Epithelial cell of proximal tubule (primary cell): ENCODE measurements around the gene FAAP100. TPM values are rescaled to one million over a fixed set of nuclear protein-coding genes. Genes with fewer than 3 reads are reported as not detected.

Experiments
- DNase-seq: peaks from one replicate; pipeline ENCODE4 v3.0.0-alpha.2; 2011; ENCODE audit warnings: low read depth
- H3K4me3 ChIP-seq: 2 replicates; pipeline ENCODE4 v1.5.1; 2011; ENCODE audit warnings: low read depth, mild to moderate bottlenecking, low read length
- CTCF ChIP-seq: conservative IDR thresholded peaks from 2 replicates; pipeline ENCODE4 v1.5.1; 2012; ENCODE audit warnings: low read depth, mild to moderate bottlenecking, low read length
- total RNA-seq: library from RNA; depleted of rRNA; stranded (reverse); fragments of >200 nt; gene quantifications from 2 replicates; pipeline ENCODE4 v1.2.3, GENCODE V29; 2015

Gene FAAP100
- total RNA-seq, 1 donor from 2014 or later, result 33.8 TPM

- H3K4me3 ChIP-seq, result peak overlapping the region; percentile 65
- DNase-seq, result no peak
- no peak for TF ChIP-seq CTCF
These were observed 38.2 kb downstream of the FAAP100 start for GRCh38 chr17:81513753-81514488.

- TF ChIP-seq CTCF, result no peak
- H3K4me3 ChIP-seq, result peak overlapping the region; percentile 65
- no peak for DNase-seq
These were observed 38.8 kb downstream of the FAAP100 start for GRCh38 chr17:81513372-81513752.

GRCh38 chr17:81512562-81513371 is 39.4 kb downstream of the FAAP100 start, which contains the start of gene ACTG1:
ACTG1 (minus strand) TSS chr17:81512799; CDS start chr17:81512354, 445 bp downstream.
- peak within 1 kb of the TSS; percentile 89 for H3K4me3 ChIP-seq
- DNase-seq, result no peak
- no peak for TF ChIP-seq CTCF

- H3K4me3 ChIP-seq, result peak overlapping the region; percentile 89
- DNase-seq, result no peak
- TF ChIP-seq CTCF, result no peak
These were observed 40.2 kb downstream of the FAAP100 start for GRCh38 chr17:81511804-81512561.

- H3K4me3 ChIP-seq, result peak overlapping the region; percentile 89
- no peak for DNase-seq
- no peak for TF ChIP-seq CTCF
These were observed 40.7 kb downstream of the FAAP100 start for GRCh38 chr17:81511554-81511803.

GRCh38 chr17:81510785-81511553 is 41.2 kb downstream of the FAAP100 start:
- DNase-seq, result no peak
- no peak for TF ChIP-seq CTCF
- peak overlapping the region; percentile 89 for H3K4me3 ChIP-seq
